HG02981 (cell line): ENCODE results near the gene ANP32A.
"Not testable (repeated sequence)": the region's sequence is repeated elsewhere in the genome, so short reads cannot be mapped to it uniquely, and the experiment has no call there.

Experiments used
- ATAC-seq: cut with Tn5 transposase; IDR thresholded peaks from one replicate; pipeline ENCODE4 v1.9.1; 2021; ENCODE audit warnings: mild to moderate bottlenecking, moderate library complexity; ENCODE audit not compliant: unreplicated experiment

Gene ANP32A

GRCh38 chr15:68820295-68821189, at the start of gene ANP32A:
ANP32A (minus strand) TSS chr15:68820895; CDS start chr15:68820751, 144 bp downstream.
- ATAC-seq, result peak; percentile 59

- ATAC-seq, result no peak
Observed at GRCh38 chr15:68868296-68868695, 47.6 kb upstream of the ANP32A start.

- no peak for ATAC-seq
Observed at GRCh38 chr15:68862415-68862814, 41.7 kb upstream of the ANP32A start.

GRCh38 chr15:68858666-68859065, 38.0 kb upstream of the ANP32A start:
- ATAC-seq, result not testable (repeated sequence)

- not testable (repeated sequence) for ATAC-seq
Observed at GRCh38 chr15:68857443-68857842, 36.7 kb upstream of the ANP32A start.

- ATAC-seq, result no peak
Observed at GRCh38 chr15:68852461-68852860, 31.8 kb upstream of the ANP32A start.

- ATAC-seq, result no peak
Observed at GRCh38 chr15:68851971-68852370, 31.3 kb upstream of the ANP32A start.

- ATAC-seq, result no peak
Observed at GRCh38 chr15:68849497-68849896, 28.8 kb upstream of the ANP32A start.

- ATAC-seq, result no peak
Observed at GRCh38 chr15:68846851-68847439, 26.2 kb upstream of the ANP32A start.

- ATAC-seq, result no peak
Observed at GRCh38 chr15:68844856-68845550, 24.3 kb upstream of the ANP32A start.

- ATAC-seq, result no peak
Observed at GRCh38 chr15:68843425-68844311, 23.0 kb upstream of the ANP32A start.

- no peak for ATAC-seq
Observed at GRCh38 chr15:68842958-68843357, 22.3 kb upstream of the ANP32A start.

- ATAC-seq, result no peak
Observed at GRCh38 chr15:68834346-68834745, 13.7 kb upstream of the ANP32A start.

- ATAC-seq, result no peak
Observed at GRCh38 chr15:68833700-68834331, 13.1 kb upstream of the ANP32A start.

- ATAC-seq, result no peak
Observed at GRCh38 chr15:68830141-68830785, 9.6 kb upstream of the ANP32A start.

- peak; percentile 78 for ATAC-seq
Observed at GRCh38 chr15:68829068-68829467, 8.4 kb upstream of the ANP32A start.

GRCh38 chr15:68823561-68823960, 2.9 kb upstream of the ANP32A start:
- ATAC-seq, result no peak

- ATAC-seq, result no peak
Observed at GRCh38 chr15:68822818-68823217, 2.1 kb upstream of the ANP32A start.

GRCh38 chr15:68821841-68822381, 1.2 kb upstream of the ANP32A start:
- ATAC-seq, result no peak
